Parathyroid adenoma (tissue), 2 donors: Measurements from ENCODE around the gene SLC2A2.

Experiments used
- H2AFZ ChIP-seq: fragments of 300-600 bp; sonication (generic); one replicate; pipeline ENCODE4 v1.7.0; 2017; ENCODE audit warnings: antibody characterized with exemption, mild to moderate bottlenecking
- H3K27ac ChIP-seq: fragments of 300-600 bp; sonication (generic); one replicate; pipeline ENCODE4 v1.7.0; 2017
- H3K27me3 ChIP-seq: fragments of 300-600 bp; sonication (generic); one replicate; pipeline ENCODE4 v1.7.0; 2017; ENCODE audit warnings: low read length; ENCODE audit not compliant: control insufficient read depth, insufficient read depth
- H3K36me3 ChIP-seq: fragments of 300-600 bp; sonication (generic); one replicate; pipeline ENCODE4 v1.7.0; 2017; ENCODE audit warnings: low read length; ENCODE audit not compliant: control insufficient read depth, insufficient read depth
- H3K4me1 ChIP-seq: fragments of 300-600 bp; sonication (generic); one replicate; pipeline ENCODE4 v1.7.0; 2017; ENCODE audit warnings: control low read depth
- H3K4me2 ChIP-seq: fragments of 300-600 bp; sonication (generic); one replicate; pipeline ENCODE4 v1.7.0; 2017; ENCODE audit warnings: low read length
- H3K4me3 ChIP-seq: fragments of 300-600 bp; sonication (generic); one replicate; pipeline ENCODE4 v1.7.0; 2017; ENCODE audit warnings: low read depth, low read length
- H3K79me2 ChIP-seq: fragments of 300-600 bp; sonication (generic); one replicate; pipeline ENCODE4 v1.7.0; 2017; ENCODE audit warnings: control low read depth
- H3K9ac ChIP-seq: fragments of 300-600 bp; sonication (generic); one replicate; pipeline ENCODE4 v1.7.0; 2017; ENCODE audit warnings: mild to moderate bottlenecking
- H3K9me3 ChIP-seq: fragments of 300-600 bp; sonication (generic); one replicate; pipeline ENCODE4 v1.7.0; 2017; ENCODE audit warnings: low read length; ENCODE audit not compliant: control insufficient read depth
- TF ChIP-seq, protein P1 (sequence below): fragments of 300-600 bp; sonication (generic); IDR thresholded peaks from one replicate; pipeline ENCODE4 v1.7.0; 2017; ENCODE audit warnings: antibody characterized with exemption, mild to moderate bottlenecking
- donor health status: primary hyperparathyroidism.

Gene SLC2A2

DNA sequence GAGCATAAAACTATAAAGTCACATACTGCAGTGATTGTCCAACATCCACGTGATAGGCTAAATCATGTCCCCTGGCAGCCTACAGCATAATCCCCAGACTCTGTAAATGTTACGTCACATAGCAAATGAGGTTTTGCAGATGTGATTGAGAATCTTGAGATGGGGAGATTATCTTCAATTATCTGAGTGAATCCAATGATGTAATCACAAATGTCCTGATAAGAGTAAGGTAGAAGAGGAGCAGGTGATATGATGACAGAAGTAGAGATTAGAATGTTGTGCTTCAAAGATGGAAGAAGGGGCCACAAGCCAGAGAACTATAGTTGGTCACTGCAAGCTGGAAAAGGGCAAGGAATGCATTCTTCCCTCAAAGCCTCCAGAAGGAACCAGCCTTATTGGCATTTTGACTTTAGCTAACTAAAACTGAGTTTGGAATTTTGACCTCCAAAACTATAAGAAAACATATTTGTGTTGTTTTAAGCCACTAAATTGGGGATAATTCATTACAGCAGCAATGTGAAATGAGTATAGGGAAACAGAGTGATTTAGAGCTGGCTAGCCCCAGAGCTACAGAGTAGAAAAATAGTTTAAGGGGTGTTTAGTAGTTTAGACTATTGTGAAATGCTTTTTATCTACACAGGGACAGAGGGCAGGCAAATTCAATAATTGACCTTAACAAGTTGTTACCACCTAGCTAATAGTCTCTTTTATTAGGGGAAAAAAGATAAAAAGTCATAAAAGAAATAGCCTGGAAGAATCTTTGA, 15.2 kb downstream of the SLC2A2 start:
- no peaks in the 10 kb centered on the region for H3K79me2 ChIP-seq
- no peak overlapping the region for H3K4me2 ChIP-seq
- H3K27ac ChIP-seq: no peak overlapping the region
- no peak overlapping the region for H2AFZ ChIP-seq
- no peaks in the 10 kb centered on the region for H3K4me1 ChIP-seq
- no peak overlapping the region for H3K4me3 ChIP-seq
- no peaks in the 10 kb centered on the region for H3K9me3 ChIP-seq
- no peaks in the 10 kb centered on the region for H3K36me3 ChIP-seq
- no peak overlapping the region for H3K9ac ChIP-seq
- no peaks in the 10 kb centered on the region for H3K27me3 ChIP-seq
- TF ChIP-seq, protein P1, sequence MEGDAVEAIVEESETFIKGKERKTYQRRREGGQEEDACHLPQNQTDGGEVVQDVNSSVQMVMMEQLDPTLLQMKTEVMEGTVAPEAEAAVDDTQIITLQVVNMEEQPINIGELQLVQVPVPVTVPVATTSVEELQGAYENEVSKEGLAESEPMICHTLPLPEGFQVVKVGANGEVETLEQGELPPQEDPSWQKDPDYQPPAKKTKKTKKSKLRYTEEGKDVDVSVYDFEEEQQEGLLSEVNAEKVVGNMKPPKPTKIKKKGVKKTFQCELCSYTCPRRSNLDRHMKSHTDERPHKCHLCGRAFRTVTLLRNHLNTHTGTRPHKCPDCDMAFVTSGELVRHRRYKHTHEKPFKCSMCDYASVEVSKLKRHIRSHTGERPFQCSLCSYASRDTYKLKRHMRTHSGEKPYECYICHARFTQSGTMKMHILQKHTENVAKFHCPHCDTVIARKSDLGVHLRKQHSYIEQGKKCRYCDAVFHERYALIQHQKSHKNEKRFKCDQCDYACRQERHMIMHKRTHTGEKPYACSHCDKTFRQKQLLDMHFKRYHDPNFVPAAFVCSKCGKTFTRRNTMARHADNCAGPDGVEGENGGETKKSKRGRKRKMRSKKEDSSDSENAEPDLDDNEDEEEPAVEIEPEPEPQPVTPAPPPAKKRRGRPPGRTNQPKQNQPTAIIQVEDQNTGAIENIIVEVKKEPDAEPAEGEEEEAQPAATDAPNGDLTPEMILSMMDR: no peak

DNA sequence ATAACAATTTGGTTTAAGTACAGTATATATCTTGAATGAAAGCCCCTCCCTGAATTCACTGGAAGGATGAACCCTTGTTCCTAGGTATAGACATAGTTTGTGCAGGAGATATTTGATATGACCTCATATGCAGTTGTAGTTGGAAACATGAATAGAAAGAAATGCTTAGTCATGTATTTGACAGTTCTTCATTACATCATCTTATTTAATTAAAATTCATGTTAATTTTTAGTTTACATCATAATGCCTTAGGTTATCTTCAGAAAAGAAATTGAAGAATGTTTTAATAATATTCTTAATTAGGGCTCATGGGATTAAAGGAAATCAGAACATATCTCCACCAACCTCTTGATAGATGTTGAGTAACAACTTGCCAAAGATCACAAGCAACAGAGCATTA, 19.2 kb downstream of the SLC2A2 start:
- no peak overlapping the region for H2AFZ ChIP-seq
- no peaks in the 10 kb centered on the region for H3K36me3 ChIP-seq
- no peak overlapping the region for H3K27ac ChIP-seq
- H3K4me2 ChIP-seq: no peak overlapping the region
- H3K4me3 ChIP-seq: no peak overlapping the region
- H3K9me3 ChIP-seq: no peaks in the 10 kb centered on the region
- H3K79me2 ChIP-seq: no peaks in the 10 kb centered on the region
- no peak overlapping the region for H3K9ac ChIP-seq
- H3K27me3 ChIP-seq: no peaks in the 10 kb centered on the region
- TF ChIP-seq, protein P1: no peak
- H3K4me1 ChIP-seq: no peaks in the 10 kb centered on the region

DNA sequence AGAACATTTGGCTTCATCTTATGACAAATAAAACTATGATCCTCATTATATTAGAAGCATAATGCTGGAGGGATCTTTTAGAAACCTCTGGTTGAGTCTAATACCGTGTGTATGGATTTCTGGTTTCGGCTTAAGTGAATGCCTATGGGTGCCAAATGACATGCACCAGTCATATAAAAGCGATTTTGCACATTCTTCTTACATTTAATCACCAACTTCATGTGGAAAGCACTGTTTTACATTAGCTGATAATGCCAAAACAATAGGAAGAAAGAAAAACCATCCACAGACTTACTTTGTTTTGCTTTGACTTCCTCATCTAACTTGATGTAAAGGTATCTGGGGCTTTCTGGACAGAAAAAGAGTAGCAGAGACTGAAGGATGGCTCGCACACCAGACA, 20.9 kb downstream of the SLC2A2 start:
- TF ChIP-seq, protein P1: no peak
- H3K36me3 ChIP-seq: no peaks in the 10 kb centered on the region
- H3K9ac ChIP-seq: no peak overlapping the region
- no peaks in the 10 kb centered on the region for H3K9me3 ChIP-seq
- H3K4me3 ChIP-seq: no peak overlapping the region
- no peak overlapping the region for H3K27ac ChIP-seq
- H3K27me3 ChIP-seq: no peaks in the 10 kb centered on the region
- H3K4me1 ChIP-seq: no peaks in the 10 kb centered on the region
- no peaks in the 10 kb centered on the region for H3K79me2 ChIP-seq
- H2AFZ ChIP-seq: no peak overlapping the region
- H3K4me2 ChIP-seq: no peak overlapping the region

DNA sequence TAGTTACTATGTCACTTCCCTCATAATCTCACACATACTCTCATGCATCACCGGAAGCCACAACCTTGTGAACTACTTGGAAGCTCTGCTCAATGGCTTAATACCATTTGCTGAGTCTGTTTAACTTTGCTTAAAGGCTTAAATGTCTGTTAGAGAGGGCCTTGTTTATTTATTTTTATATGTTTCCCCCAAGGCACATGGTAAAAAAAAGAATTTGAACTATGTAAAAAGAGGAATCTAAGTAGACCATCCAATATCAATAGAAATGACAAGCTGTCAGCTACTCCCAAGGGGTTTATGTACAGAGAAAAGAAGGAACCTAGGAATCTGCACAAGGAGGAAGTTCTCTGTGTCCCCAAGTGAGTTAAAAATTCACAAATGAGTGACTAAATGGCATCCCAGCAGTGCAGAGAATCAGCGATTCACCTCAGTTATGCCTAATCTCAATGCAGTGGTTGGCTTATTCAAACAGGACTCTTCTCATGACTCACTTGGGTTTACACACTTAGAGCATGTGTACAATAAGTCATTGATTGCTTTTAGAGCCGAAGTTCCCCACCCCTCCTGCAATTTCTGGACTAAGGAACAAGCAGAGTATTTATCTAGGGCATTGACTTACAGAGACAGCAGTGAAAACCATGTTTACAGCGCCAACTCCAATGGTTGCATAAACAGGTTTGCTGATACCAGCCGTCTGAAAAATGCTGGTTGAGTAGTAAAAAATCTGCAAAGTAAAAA, 24.4 kb downstream of the SLC2A2 start:
- Histone ChIP-seq H3K36me3 (no peaks in the 10 kb centered on the region), H3K9me3 (no peaks in the 10 kb centered on the region), H2AFZ (no peak overlapping the region), H3K9ac (no peak overlapping the region), H3K27ac (no peak overlapping the region), H3K4me2 (no peak overlapping the region), H3K79me2 (no peaks in the 10 kb centered on the region), H3K4me3 (no peak overlapping the region), H3K4me1 (no peaks in the 10 kb centered on the region), H3K27me3 (no peaks in the 10 kb centered on the region)
- TF ChIP-seq, protein P1: no peak
